ENCODE data around the gene VWA3A. TPM values are rescaled to one million over a fixed set of nuclear protein-coding genes. Genes with fewer than 3 reads are reported as not detected.
A peak's percentile ranks its signal among the peaks of the same experiment; 100 is the strongest.

Gene VWA3A
- total RNA-seq, 1 experiment from 2014 or later, result not detected

DNA sequence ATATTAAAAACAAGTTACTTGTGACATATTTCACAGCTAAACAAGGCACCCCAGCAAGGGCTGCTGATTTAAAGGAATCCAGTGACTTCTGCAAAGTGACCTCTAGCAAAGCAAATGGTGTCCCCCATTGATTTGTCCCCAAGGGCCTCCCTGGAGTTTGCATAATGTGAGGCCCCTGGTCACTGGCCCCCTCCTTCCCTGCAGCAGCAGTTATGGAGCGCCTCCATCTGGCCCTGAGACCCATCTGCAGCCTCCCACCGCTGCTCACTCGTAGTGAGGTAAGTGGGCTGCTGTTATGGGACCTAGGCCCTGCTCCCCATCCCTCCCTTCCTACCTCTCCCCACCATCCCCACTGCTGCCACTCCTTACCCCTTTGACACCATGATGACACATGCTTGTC, 94.2 kb downstream of the VWA3A start:
- CTCF ChIA-PET, result interaction anchor here (0.6 to 1.2 kb wide), 2 partner anchors 178 to 185 kb away, joined by 3 read pairs; no protein-coding TSS in a partner anchor
- in situ Hi-C loops (cut with HindIII; ENCODE audit: low pct_unique_long_range_greater_than_20kb, low sequenced_read_pairs), result loop anchor here (25.0 kb wide), 1 partner anchor 99 kb away; the partner anchor contains the start of gene VWA3A

DNA sequence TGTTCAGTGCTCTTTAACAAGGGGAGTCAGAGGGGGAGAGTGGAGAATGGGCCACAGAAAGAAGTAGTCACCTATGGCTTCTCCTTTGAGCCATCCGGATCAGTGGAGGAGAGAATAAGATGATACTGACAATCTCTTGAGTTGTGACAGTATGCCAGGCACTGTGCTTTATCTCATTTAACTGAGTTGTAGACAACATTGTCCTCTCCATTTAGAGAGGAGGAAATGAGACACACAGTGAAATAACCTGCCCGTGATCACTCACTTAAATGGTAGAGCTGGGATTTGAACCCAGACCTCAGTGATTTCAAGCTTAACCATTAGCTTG, 95.9 kb downstream of the VWA3A start:
- Histone ChIP-seq H3K27me3 (ENCODE audit: control insufficient read depth, insufficient read depth, low read length) (no peaks in the 10 kb centered on the region), H3K36me3 (ENCODE audit: control insufficient read depth, insufficient read depth, low read length) (no peaks in the 10 kb centered on the region), H3K27ac (ENCODE audit: low read length) (no peak overlapping the region), H3K4me1 (ENCODE audit: control insufficient read depth, insufficient read depth, low read length) (peaks cover 26% of the 10 kb centered on the region), H3K9me3 (ENCODE audit: control insufficient read depth, insufficient read depth, low read depth, low read length) (no peaks in the 10 kb centered on the region), H3K4me3 (ENCODE audit: low read depth in 2 of 2, low read length in 2 of 2) (no peak overlapping the region)
- ATAC-seq (no peak), DNase-seq (ENCODE audit: low read depth, low spot score) (no peak)
- no TSS peak for BruUV-seq (replicated peaks)
- in situ Hi-C loops (cut with HindIII; ENCODE audit: low pct_unique_long_range_greater_than_20kb, low sequenced_read_pairs), result loop anchor here (25.0 kb wide), 1 partner anchor 101 kb away; the partner anchor contains the start of gene VWA3A
- TF ChIP-seq, protein P1, sequence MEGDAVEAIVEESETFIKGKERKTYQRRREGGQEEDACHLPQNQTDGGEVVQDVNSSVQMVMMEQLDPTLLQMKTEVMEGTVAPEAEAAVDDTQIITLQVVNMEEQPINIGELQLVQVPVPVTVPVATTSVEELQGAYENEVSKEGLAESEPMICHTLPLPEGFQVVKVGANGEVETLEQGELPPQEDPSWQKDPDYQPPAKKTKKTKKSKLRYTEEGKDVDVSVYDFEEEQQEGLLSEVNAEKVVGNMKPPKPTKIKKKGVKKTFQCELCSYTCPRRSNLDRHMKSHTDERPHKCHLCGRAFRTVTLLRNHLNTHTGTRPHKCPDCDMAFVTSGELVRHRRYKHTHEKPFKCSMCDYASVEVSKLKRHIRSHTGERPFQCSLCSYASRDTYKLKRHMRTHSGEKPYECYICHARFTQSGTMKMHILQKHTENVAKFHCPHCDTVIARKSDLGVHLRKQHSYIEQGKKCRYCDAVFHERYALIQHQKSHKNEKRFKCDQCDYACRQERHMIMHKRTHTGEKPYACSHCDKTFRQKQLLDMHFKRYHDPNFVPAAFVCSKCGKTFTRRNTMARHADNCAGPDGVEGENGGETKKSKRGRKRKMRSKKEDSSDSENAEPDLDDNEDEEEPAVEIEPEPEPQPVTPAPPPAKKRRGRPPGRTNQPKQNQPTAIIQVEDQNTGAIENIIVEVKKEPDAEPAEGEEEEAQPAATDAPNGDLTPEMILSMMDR (IDR thresholded peaks at IDR 0.05), result no peak
- TF ChIP-seq TCF7L2 (IDR thresholded peaks at IDR 0.05; ENCODE audit: low read depth, low read length) (no peak), SIN3A (IDR thresholded peaks at IDR 0.05; ENCODE audit: borderline replicate concordance, insufficient read depth, low read depth, low read length) (no peak), POLR2AphosphoS5 (IDR thresholded peaks at IDR 0.05; ENCODE audit: low read depth, low read length) (no peak)
- TF ChIP-seq, protein P2, sequence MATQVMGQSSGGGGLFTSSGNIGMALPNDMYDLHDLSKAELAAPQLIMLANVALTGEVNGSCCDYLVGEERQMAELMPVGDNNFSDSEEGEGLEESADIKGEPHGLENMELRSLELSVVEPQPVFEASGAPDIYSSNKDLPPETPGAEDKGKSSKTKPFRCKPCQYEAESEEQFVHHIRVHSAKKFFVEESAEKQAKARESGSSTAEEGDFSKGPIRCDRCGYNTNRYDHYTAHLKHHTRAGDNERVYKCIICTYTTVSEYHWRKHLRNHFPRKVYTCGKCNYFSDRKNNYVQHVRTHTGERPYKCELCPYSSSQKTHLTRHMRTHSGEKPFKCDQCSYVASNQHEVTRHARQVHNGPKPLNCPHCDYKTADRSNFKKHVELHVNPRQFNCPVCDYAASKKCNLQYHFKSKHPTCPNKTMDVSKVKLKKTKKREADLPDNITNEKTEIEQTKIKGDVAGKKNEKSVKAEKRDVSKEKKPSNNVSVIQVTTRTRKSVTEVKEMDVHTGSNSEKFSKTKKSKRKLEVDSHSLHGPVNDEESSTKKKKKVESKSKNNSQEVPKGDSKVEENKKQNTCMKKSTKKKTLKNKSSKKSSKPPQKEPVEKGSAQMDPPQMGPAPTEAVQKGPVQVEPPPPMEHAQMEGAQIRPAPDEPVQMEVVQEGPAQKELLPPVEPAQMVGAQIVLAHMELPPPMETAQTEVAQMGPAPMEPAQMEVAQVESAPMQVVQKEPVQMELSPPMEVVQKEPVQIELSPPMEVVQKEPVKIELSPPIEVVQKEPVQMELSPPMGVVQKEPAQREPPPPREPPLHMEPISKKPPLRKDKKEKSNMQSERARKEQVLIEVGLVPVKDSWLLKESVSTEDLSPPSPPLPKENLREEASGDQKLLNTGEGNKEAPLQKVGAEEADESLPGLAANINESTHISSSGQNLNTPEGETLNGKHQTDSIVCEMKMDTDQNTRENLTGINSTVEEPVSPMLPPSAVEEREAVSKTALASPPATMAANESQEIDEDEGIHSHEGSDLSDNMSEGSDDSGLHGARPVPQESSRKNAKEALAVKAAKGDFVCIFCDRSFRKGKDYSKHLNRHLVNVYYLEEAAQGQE (IDR thresholded peaks at IDR 0.05; ENCODE audit: insufficient read depth in 1 of 2, low read depth in 2 of 2, low read length in 1 of 2), result no peak
- ChIA-PET POLR2A (interaction anchor here (0.8 kb wide), 1 partner anchor 89 kb away, joined by 3 read pairs; no protein-coding TSS in a partner anchor), CTCF (interaction anchor here (0.5 to 2.8 kb wide), 13 partner anchors 10 to 237 kb away, joined by 3 to 27 read pairs (median 5); no protein-coding TSS in a partner anchor)
- intact Hi-C loops (cut with micrococcal nuclease; ENCODE audit: unreplicated experiment), result loop anchor here (2.0 to 5.0 kb wide), 2 partner anchors 91 to 187 kb away; partner anchors contain the start of gene PDZD9

More for the DNA sequence above, 94.2 kb downstream of the VWA3A start:
- H3K4me3 ChIP-seq (ENCODE audit: low read depth in 2 of 2, low read length in 2 of 2), result no peak overlapping the region
- no peaks in the 10 kb centered on the region for H3K9me3 ChIP-seq (ENCODE audit: control insufficient read depth, insufficient read depth, low read depth, low read length)
- POLR2A ChIA-PET, result interaction anchor here (0.6 kb wide), 1 partner anchor 234 kb away, joined by 3 read pairs; no protein-coding TSS in a partner anchor
- H3K36me3 ChIP-seq (ENCODE audit: control insufficient read depth, insufficient read depth, low read length), result no peaks in the 10 kb centered on the region
- H3K27ac ChIP-seq (ENCODE audit: low read length), result no peak overlapping the region
- intact Hi-C loops (cut with micrococcal nuclease; ENCODE audit: unreplicated experiment), result loop anchor here (5.0 kb wide), 1 partner anchor 89 kb away; no protein-coding TSS in a partner anchor
- peaks cover 13% of the 10 kb centered on the region for H3K4me1 ChIP-seq (ENCODE audit: control insufficient read depth, insufficient read depth, low read length)
- 0 out of 2 replicates have a peak, but pooled peaks cover 2% of the 10 kb centered on the region for H3K27me3 ChIP-seq (ENCODE audit: control insufficient read depth, insufficient read depth, low read length)
- TF ChIP-seq, protein P1 (IDR thresholded peaks at IDR 0.05), result peak; percentile 73
- TF ChIP-seq, protein P2 (IDR thresholded peaks at IDR 0.05; ENCODE audit: insufficient read depth in 1 of 2, low read depth in 2 of 2, low read length in 1 of 2), result no peak
- no TSS peak for BruUV-seq (replicated peaks)
- ATAC-seq (no peak), DNase-seq (ENCODE audit: low read depth, low spot score) (no peak)

Measured in Panc1 (cell line).